Daoy (cell line): ENCODE results near the gene ERMARD. TPM values are rescaled to one million over a fixed set of nuclear protein-coding genes. Genes with fewer than 3 reads are reported as not detected.

Experiments used
- DNase-seq: peaks from one replicate; pipeline ENCODE4 v3.0.0-alpha.2; 2015; ENCODE audit warnings: low read depth
- total RNA-seq: library from RNA; depleted of rRNA; stranded (reverse); fragments of >200 nt; shearing (Covaris generic); gene quantifications from 2 replicates; pipeline ENCODE4 v1.2.3, GENCODE V29; 2014

Gene ERMARD
- total RNA-seq, 1 experiment from 2014 or later: 31.1 TPM

- DNase-seq: peak; percentile 58
These were observed 32.0 kb downstream of the ERMARD start for GRCh38 chr6:169783401-169783800.

GRCh38 chr6:169783971-169784820 lies 32.8 kb downstream of the ERMARD start:
- DNase-seq: no peak

- no peak for DNase-seq
These were observed 33.5 kb downstream of the ERMARD start for GRCh38 chr6:169784821-169785340.

GRCh38 chr6:169785566-169785965 lies 34.1 kb downstream of the ERMARD start:
- DNase-seq: no peak

- no peak for DNase-seq
These were observed 34.9 kb downstream of the ERMARD start for GRCh38 chr6:169786349-169786748.

- DNase-seq: no peak
These were observed 36.4 kb downstream of the ERMARD start for GRCh38 chr6:169787797-169788196.

GRCh38 chr6:169788809-169789145 lies 37.4 kb downstream of the ERMARD start:
- DNase-seq: no peak

GRCh38 chr6:169789146-169789943 lies 37.9 kb downstream of the ERMARD start:
- no peak for DNase-seq

- DNase-seq: peak; percentile 90
These were observed 38.8 kb downstream of the ERMARD start for GRCh38 chr6:169789944-169790927.

- peak; percentile 33 for DNase-seq
These were observed 40.3 kb downstream of the ERMARD start for GRCh38 chr6:169791721-169792131.

GRCh38 chr6:169792306-169793015 lies 41.0 kb downstream of the ERMARD start:
- no peak for DNase-seq

GRCh38 chr6:169793408-169793807 lies 42.0 kb downstream of the ERMARD start:
- DNase-seq: no peak

- no peak for DNase-seq
These were observed 43.1 kb downstream of the ERMARD start for GRCh38 chr6:169794317-169795055.

GRCh38 chr6:169795196-169795595 lies 43.8 kb downstream of the ERMARD start:
- DNase-seq: no peak

- DNase-seq: no peak
These were observed 47.5 kb downstream of the ERMARD start for GRCh38 chr6:169798764-169799473.

GRCh38 chr6:169799474-169799926 lies 48.1 kb downstream of the ERMARD start:
- DNase-seq: no peak

GRCh38 chr6:169800116-169800667 lies 48.8 kb downstream of the ERMARD start:
- no peak for DNase-seq

- DNase-seq: peak; percentile 86
These were observed 49.4 kb downstream of the ERMARD start for GRCh38 chr6:169800668-169801395.
